Endothelial cell of umbilical vein (primary cell): ENCODE measurements around the gene CDC42SE1. TPM values are rescaled to one million over a fixed set of nuclear protein-coding genes. Genes with fewer than 3 reads are reported as not detected.

ENCODE experiments used
- BruUV-seq: library from RNA; stranded (reverse); fragments of 400-500 nt; replicated peaks from 2 replicates; lab custom pipeline; 2021; lab: Mats Ljungman, UMichigan
- CTCF ChIA-PET: fragments of 300-600, 350-600 bp; sonication (Branson Sonifier 250); formaldehyde crosslinking; loops from one replicate; lab custom pipeline; 2021; ENCODE audit warnings: antibody characterized with exemption, inconsistent platforms; lab: Charles Lee
- POLR2A ChIA-PET: fragments of 300-600, 350-600 bp; sonication (Branson Sonifier 250); formaldehyde crosslinking; loops from one replicate; lab custom pipeline; 2021; ENCODE audit warnings: antibody characterized with exemption, inconsistent platforms; lab: Charles Lee
- DNase-seq: peaks from one replicate; pipeline ENCODE4 v3.0.0-alpha.2; 2011; ENCODE audit warnings: low read depth, low spot score
- FAIRE-seq: peaks from 2 replicates; lab custom pipeline; 2011; peaks lifted over from hg19 to GRCh38; lab: Jason Lieb, UNC
- H2AFZ ChIP-seq: 2 replicates; pipeline ENCODE4 v1.6.0; 2012; ENCODE audit warnings: low read depth, low read length, control low read depth, inconsistent platforms
- H3K27ac ChIP-seq: 2 replicates; pipeline ENCODE4 v1.5.1; 2011; ENCODE audit warnings: low read depth, mild to moderate bottlenecking, control low read depth, low read length, moderate library complexity; ENCODE audit not compliant: insufficient read depth
- H3K27me3 ChIP-seq, 2 experiments: 2 replicates each; pipeline versions ENCODE4 v1.6.0 to v1.6.1; 2011; ENCODE audit warnings: low read length in 2 of 2, mixed read lengths in 1 of 2; ENCODE audit not compliant: control insufficient read depth in 2 of 2, insufficient read depth in 2 of 2
- H3K36me3 ChIP-seq, 2 experiments: 2 replicates in 1 of 2; 3 replicates in 1 of 2; pipeline ENCODE4 v1.5.1; 2011; ENCODE audit warnings: low read length in 2 of 2, mild to moderate bottlenecking in 1 of 2, moderate library complexity in 1 of 2; ENCODE audit not compliant: control insufficient read depth in 2 of 2, insufficient read depth in 2 of 2; ENCODE audit errors: extremely low read depth in 1 of 2
- H3K4me1 ChIP-seq: 3 replicates; pipeline ENCODE4 v1.5.1; 2011; ENCODE audit warnings: mild to moderate bottlenecking, low read length; ENCODE audit not compliant: control insufficient read depth, insufficient read depth; ENCODE audit errors: extremely low read depth
- H3K4me2 ChIP-seq: 2 replicates; pipeline ENCODE4 v1.6.1; 2011; ENCODE audit warnings: low read length, control low read depth, mixed read lengths; ENCODE audit not compliant: insufficient read depth
- H3K4me3 ChIP-seq, 3 experiments: fragments of 200-600 bp in 1 of 3; sonication (generic), shearing (Covaris generic) in 1 of 3; replicated peaks in 1 of 3; 2 replicates each; pipeline ENCODE4 v1.5.1; 2011 to 2016; ENCODE audit warnings: control low read depth in 3 of 3, low read length in 3 of 3, mild to moderate bottlenecking in 2 of 3, inconsistent platforms in 1 of 3, low read depth in 1 of 3, moderate library complexity in 1 of 3; ENCODE audit not compliant: insufficient read depth in 1 of 3
- H3K79me2 ChIP-seq: 2 replicates; pipeline ENCODE4 v1.6.0; 2012; ENCODE audit warnings: low read length, inconsistent platforms; ENCODE audit not compliant: control insufficient read depth, insufficient read depth
- H3K9ac ChIP-seq: replicated peaks from 2 replicates; pipeline ENCODE3; 2011; ENCODE audit warnings: low read length, control low read depth; ENCODE audit not compliant: insufficient read depth; ENCODE audit errors: extremely low read depth
- H3K9me1 ChIP-seq: replicated peaks from 3 replicates; pipeline ENCODE4 v1.6.0; 2011; ENCODE audit warnings: mild to moderate bottlenecking, low read length; ENCODE audit not compliant: control insufficient read depth, insufficient read depth; ENCODE audit errors: extremely low read depth
- H3K9me3 ChIP-seq: replicated peaks from 2 replicates; pipeline ENCODE4 v1.5.1; 2012; ENCODE audit warnings: low read length, inconsistent platforms; ENCODE audit not compliant: control insufficient read depth, insufficient read depth
- H4K20me1 ChIP-seq: replicated peaks from 2 replicates; pipeline ENCODE3; 2011; ENCODE audit warnings: mild to moderate bottlenecking, low read length; ENCODE audit not compliant: control insufficient read depth, insufficient read depth; ENCODE audit errors: extremely low read depth
- CTCF ChIP-seq, 2 donors: IDR thresholded peaks; 1 replicate in 1 of 2; 2 replicates in 1 of 2; pipeline ENCODE4 v1.5.1; 2011; ENCODE audit warnings: low read length in 2 of 2, mild to moderate bottlenecking in 2 of 2, moderate library complexity in 2 of 2, control low read depth in 1 of 2, inconsistent platforms in 1 of 2, low read depth in 1 of 2; ENCODE audit not compliant: insufficient read depth in 1 of 2; ENCODE audit errors: extremely low read depth in 1 of 2
- EZH2 ChIP-seq: IDR thresholded peaks from 2 replicates; pipeline ENCODE4 v1.6.1; 2012; ENCODE audit warnings: borderline replicate concordance, low read depth, mild to moderate bottlenecking, moderate library complexity, low read length, inconsistent platforms; ENCODE audit not compliant: severe bottlenecking
- FOS ChIP-seq: IDR thresholded peaks from 2 replicates; pipeline ENCODE4 v1.6.1; 2011; ENCODE audit warnings: mild to moderate bottlenecking, low read length, moderate library complexity, borderline replicate concordance; ENCODE audit not compliant: insufficient read depth
- GATA2 ChIP-seq: IDR thresholded peaks from 2 replicates; pipeline ENCODE4 v1.7.0; 2011; ENCODE audit warnings: low read depth, mild to moderate bottlenecking, moderate library complexity, mixed read lengths, low read length; ENCODE audit not compliant: insufficient read length, insufficient read depth
- JUN ChIP-seq: IDR thresholded peaks from 2 replicates; pipeline ENCODE4 v1.6.1; 2011; ENCODE audit warnings: borderline replicate concordance, low read depth; ENCODE audit not compliant: insufficient read length, insufficient read depth
- MAX ChIP-seq: IDR thresholded peaks from 2 replicates; pipeline ENCODE4 v1.6.1; 2011; ENCODE audit not compliant: insufficient read depth, insufficient read length
- MYC ChIP-seq: IDR thresholded peaks from one replicate; pipeline ENCODE4 v1.6.1; 2011; ENCODE audit warnings: mild to moderate bottlenecking, low read depth, low read length
- POLR2A ChIP-seq: IDR thresholded peaks from 2 replicates; pipeline ENCODE4 v1.6.1; 2012; ENCODE audit warnings: low read depth, mild to moderate bottlenecking, control low read depth, low read length
- POLR2AphosphoS5 ChIP-seq: IDR thresholded peaks from 2 replicates; pipeline ENCODE4 v1.6.1; 2012; ENCODE audit warnings: low read depth, mild to moderate bottlenecking, control low read depth, low read length, moderate library complexity; ENCODE audit not compliant: insufficient read depth
- dilution Hi-C: fragments of 300-500 bp; cut with MboI; formaldehyde crosslinking; loops from one replicate; pipeline ENCODE4 v1.15.0; 2019; ENCODE audit warnings: low sequenced_read_pairs; ENCODE audit not compliant: extremely low pct_ligation_motif_present
- intact Hi-C: fragments of 100-400 bp; cut with micrococcal nuclease; formaldehyde crosslinking; loops from one replicate; pipeline ENCODE4 v1.10.0; 2022
- polyA plus RNA-seq, 4 experiments: library from polyadenylated mRNA; depleted of rRNA in 3 of 4; stranded (reverse) in 3 of 4; unstranded in 1 of 4; fragments of >200 nt; gene quantifications; 2 replicates each; pipeline versions ENCODE4 v1.2.1 to v1.2.3, GENCODE V29; 2011 to 2012; ENCODE audit warnings: missing spikeins in 1 of 4
- total RNA-seq: library from RNA; stranded (reverse); gene quantifications from 2 replicates; pipeline ENCODE4 v1.2.3, GENCODE V29; 2021

CDC42SE1 gene
- total and polyA plus RNA-seq, 2 donors (not counting 3 experiments of a cell fraction or from before 2014, with no cell fraction given): 59.6 to 85.9 TPM

GRCh38 chr1:151047591-151047924, 11.9 kb downstream of the CDC42SE1 start, which contains the start of gene C1orf56:
Gene C1orf56 (plus strand): TSS chr1:151047751. CDS start chr1:151047848, 97 bp downstream.
- no peaks in the 10 kb centered on the region for H3K79me2 ChIP-seq
- no peaks in the 10 kb centered on the region for H3K9me1 ChIP-seq
- no TSS peak for BruUV-seq
- H3K27ac ChIP-seq: peak within 1 kb of the TSS; percentile 26
- ChIA-PET CTCF (interaction anchor here (0.5 to 3.0 kb wide), 16 partner anchors 9 to 109 kb away, joined by 3 to 29 read pairs (median 5); partner anchors contain the start of genes CDC42SE1, CERS2, GABPB2 and MINDY1), POLR2A (interaction anchor here (1.3 kb wide), 1 partner anchor 10 kb away, joined by 3 read pairs; no protein-coding TSS in a partner anchor)
- no peaks in the 10 kb centered on the region for H3K9me3 ChIP-seq
- peak; percentile 85 for FAIRE-seq
- no peaks in the 10 kb centered on the region for H4K20me1 ChIP-seq
- H3K4me2 ChIP-seq: peak within 1 kb of the TSS; percentile 74
- H3K4me3 ChIP-seq: peak within 1 kb of the TSS; percentile 66 to 76 (median 73)
- H3K9ac ChIP-seq: peak within 1 kb of the TSS; percentile 59
- TF ChIP-seq POLR2A (peak; percentile 43), CTCF (IDR thresholded peaks at IDR 0.05; ENCODE audit: extremely low read depth in 1 of 2, insufficient read depth in 1 of 2, low read depth in 1 of 2, low read length in 2 of 2) (no peak), JUN (no peak), EZH2 (no peak), FOS (no peak), GATA2 (no peak), POLR2AphosphoS5 (peak; percentile 60), MYC (no peak), MAX (no peak)
- intact Hi-C loops (no loop called here), dilution Hi-C loops (no loop called here)
- peak; percentile 72 for DNase-seq
- no peaks in the 10 kb centered on the region for H3K27me3 ChIP-seq
- H2AFZ ChIP-seq: peak within 1 kb of the TSS; percentile 90
- H3K4me1 ChIP-seq: peaks cover 8% of the 10 kb centered on the region
- peaks cover 7% of the 10 kb centered on the region in 2 experiments for H3K36me3 ChIP-seq
